B cell (primary cell): Measurements from ENCODE around the gene RET. TPM values are rescaled to one million over a fixed set of nuclear protein-coding genes. Genes with fewer than 3 reads are reported as not detected.

Experiments
- ATAC-seq: fragments of 200-7000 bp; cut with Tn5 transposase; one replicate; pipeline ENCODE4 v1.10.0; 2021; ENCODE audit warnings: low read depth, mild to moderate bottlenecking, moderate number of reproducible peaks, moderate library complexity
- CTCF ChIA-PET: fragments of 350-600 bp; sonication (Branson Sonifier 250); formaldehyde crosslinking; loops from one replicate; lab custom pipeline; 2021; ENCODE audit warnings: antibody characterized with exemption, inconsistent platforms; lab: Charles Lee
- POLR2A ChIA-PET: fragments of 350-600 bp; sonication (Branson Sonifier 250); formaldehyde crosslinking; loops from one replicate; lab custom pipeline; 2021; ENCODE audit warnings: antibody characterized with exemption; lab: Charles Lee
- DNase-seq: peaks from one replicate; pipeline ENCODE4 v3.0.0; 2013
- H2AFZ ChIP-seq: 2 replicates; pipeline ENCODE4 v1.6.1; 2012; ENCODE audit warnings: mild to moderate bottlenecking, low read depth, low read length; ENCODE audit not compliant: insufficient read depth, poor library complexity, severe bottlenecking
- H3K27ac ChIP-seq, 2 donors: 1 replicate in 1 of 2; 2 replicates in 1 of 2; pipeline ENCODE4 v1.5.1; 2012 to 2013; ENCODE audit warnings: low read length in 2 of 2, mild to moderate bottlenecking in 2 of 2, moderate library complexity in 1 of 2
- H3K27me3 ChIP-seq, 4 experiments: fragments of 200-600 bp in 1 of 4; sonication (generic) in 1 of 4; replicated peaks in 1 of 4; 1 replicate in 2 of 4; 2 replicates in 2 of 4; pipeline versions ENCODE4 v1.6.1 to v1.7.0; 2013 to 2016; ENCODE audit warnings: low read length in 3 of 4, mild to moderate bottlenecking in 2 of 4, mixed read lengths in 1 of 4, moderate library complexity in 1 of 4; ENCODE audit not compliant: insufficient read depth in 4 of 4, control insufficient read depth in 3 of 4; ENCODE audit errors: control extremely low read depth in 1 of 4
- H3K36me3 ChIP-seq, 2 experiments: replicated peaks in 1 of 2; 1 replicate in 1 of 2; 2 replicates in 1 of 2; pipeline versions ENCODE4 v1.6.1 to v1.7.1; 2013; ENCODE audit warnings: low read length in 1 of 2; ENCODE audit not compliant: insufficient read depth in 2 of 2, control insufficient read depth in 1 of 2; ENCODE audit errors: control extremely low read depth in 1 of 2, extremely low read depth in 1 of 2
- H3K4me1 ChIP-seq, 2 donors: fragments of 200-600 bp in 1 of 2; sonication (generic) in 1 of 2; 1 replicate in 1 of 2; 2 replicates in 1 of 2; pipeline versions ENCODE4 v1.5.1 to v1.6.1; 2013 to 2017; ENCODE audit warnings: low read length in 2 of 2; ENCODE audit not compliant: control insufficient read depth in 2 of 2, insufficient read depth in 2 of 2
- H3K4me2 ChIP-seq: replicated peaks from 2 replicates; pipeline ENCODE3; 2012; ENCODE audit warnings: mild to moderate bottlenecking, low read depth, low read length; ENCODE audit not compliant: poor library complexity, severe bottlenecking
- H3K4me3 ChIP-seq, 5 experiments: fragments of 200-600 bp in 1 of 5; sonication (generic) in 1 of 5; 1 replicate in 3 of 5; 2 replicates in 2 of 5; pipeline versions ENCODE4 v1.5.1 to v1.7.0; 2011 to 2016; ENCODE audit warnings: low read length in 4 of 5, mild to moderate bottlenecking in 4 of 5, low read depth in 2 of 5, control low read depth in 1 of 5, moderate library complexity in 1 of 5; ENCODE audit not compliant: insufficient read depth in 1 of 5; ENCODE audit errors: control extremely low read depth in 1 of 5, extremely low read depth in 1 of 5
- H3K79me2 ChIP-seq: fragments of 200-600 bp; sonication (generic); one replicate; pipeline ENCODE4 v1.6.0; 2016; ENCODE audit warnings: low read length; ENCODE audit not compliant: control insufficient read depth, insufficient read depth
- H3K9ac ChIP-seq: fragments of 200-600 bp; sonication (generic); 2 replicates; pipeline ENCODE4 v1.6.1; 2017; ENCODE audit warnings: mild to moderate bottlenecking, low read length, moderate library complexity
- H3K9me3 ChIP-seq, 3 donors: one replicate each; pipeline versions ENCODE4 v1.6.1 to v1.7.1; 2013; ENCODE audit warnings: low read length in 2 of 3; ENCODE audit not compliant: control insufficient read depth in 2 of 3, insufficient read depth in 1 of 3; ENCODE audit errors: control extremely low read depth in 1 of 3
- H4K20me1 ChIP-seq: 2 replicates; pipeline ENCODE4 v1.6.0; 2012; ENCODE audit warnings: mild to moderate bottlenecking, low read length; ENCODE audit not compliant: insufficient read depth, control insufficient read depth, poor library complexity, severe bottlenecking
- H3K27ac Mint-ChIP-seq: one replicate; pipeline ENCODE4 v1.8.0; 2021; ENCODE audit warnings: mixed read lengths
- H3K27me3 Mint-ChIP-seq: one replicate; pipeline ENCODE4 v1.8.0; 2021; ENCODE audit warnings: mixed read lengths
- H3K4me1 Mint-ChIP-seq: one replicate; pipeline ENCODE4 v1.8.0; 2021; ENCODE audit warnings: mixed read lengths
- H3K4me3 Mint-ChIP-seq: one replicate; pipeline ENCODE4 v1.8.0; 2021; ENCODE audit warnings: mixed read lengths
- H3K9me3 Mint-ChIP-seq: one replicate; pipeline ENCODE4 v1.8.0; 2022; ENCODE audit warnings: mixed read lengths; ENCODE audit not compliant: insufficient read depth
- EZH2 ChIP-seq: IDR thresholded peaks from 2 replicates; pipeline ENCODE4 v1.6.1; 2012; ENCODE audit warnings: borderline replicate concordance, low read depth, mild to moderate bottlenecking, moderate library complexity, low read length; ENCODE audit not compliant: insufficient read depth, poor library complexity, severe bottlenecking
- WGBS: methylation state at CpG from one replicate; pipeline ENCODE4 v1.1.5; 2013; ENCODE audit warnings: missing lambda C conversion rate; ENCODE audit not compliant: insufficient coverage; 5-methylcytosine and 5-hydroxymethylcytosine counted together
- intact Hi-C: fragments of 100-400 bp; cut with micrococcal nuclease; formaldehyde crosslinking; loops from one replicate; pipeline ENCODE4 v1.10.0; 2022
- polyA plus RNA-seq: library from polyadenylated mRNA; depleted of rRNA; stranded (reverse); fragments of >200 nt; gene quantifications from 2 replicates; pipeline ENCODE4 v1.2.3, GENCODE V29; 2012
- total RNA-seq, 2 donors: library from RNA; stranded (reverse); fragments of 120-200 nt in 1 of 2; gene quantifications; 1 replicate in 1 of 2; 2 replicates in 1 of 2; pipeline versions ENCODE4 v1.2.3 to v1.2.4, GENCODE V29; 2013 to 2022
- TF ChIP-seq, protein P1 (sequence below): fragments of 200-600 bp; IDR thresholded peaks from one replicate; pipeline ENCODE4 v1.8.0; 2022; ENCODE audit warnings: antibody characterized with exemption, mild to moderate bottlenecking

The RET gene
- total and polyA plus RNA-seq, 2 donors (not counting 1 experiment from before 2014, with no cell fraction given): 0.16 to 0.27 TPM

DNA sequence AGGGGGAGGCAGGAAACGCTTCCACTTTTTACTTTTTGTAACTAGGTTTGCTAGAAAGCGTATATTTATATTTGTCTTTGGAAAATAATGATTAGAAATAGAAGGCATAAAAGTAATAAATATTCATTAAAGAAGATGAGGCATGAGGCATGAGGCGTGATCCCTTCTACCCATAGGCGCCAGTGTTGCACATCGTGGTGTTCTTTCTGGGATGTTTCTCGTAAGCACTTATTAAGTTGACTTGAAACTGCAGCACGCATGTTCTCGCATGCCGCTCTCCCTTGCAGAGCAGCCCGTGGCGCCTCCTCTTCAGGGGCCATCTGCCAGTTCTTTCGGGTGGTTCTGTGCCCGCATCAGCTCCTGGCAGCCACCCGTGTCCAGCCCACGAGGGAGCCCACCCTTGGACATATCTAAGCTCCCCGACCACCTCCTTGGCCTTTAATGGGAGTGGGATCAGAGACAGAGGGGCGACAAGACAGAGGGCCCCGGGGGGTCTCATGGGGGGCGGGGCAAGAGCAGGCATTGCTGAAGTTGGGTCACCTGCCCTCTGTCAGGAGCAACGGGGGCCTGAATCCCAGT lies 32.9 kb downstream of the RET start:
- Histone ChIP-seq H4K20me1 (no peaks in the 10 kb centered on the region), H3K4me3 (no peak overlapping the region), H3K27me3 (peaks cover 0 to 1% (median 0%) of the 10 kb centered on the region in 4 experiments), H3K4me1 (peaks cover 12 to 25% of the 10 kb centered on the region in 2 donors), H3K36me3 (no peaks in the 10 kb centered on the region), H3K79me2 (no peaks in the 10 kb centered on the region), H3K27ac (no peak overlapping the region), H2AFZ (no peak overlapping the region), H3K4me2 (no peak overlapping the region), H3K9ac (no peak overlapping the region), H3K9me3 (no peaks in the 10 kb centered on the region)
- Mint-ChIP-seq H3K4me3 (no peak overlapping the region), H3K27ac (no peak overlapping the region), H3K9me3 (no peaks in the 10 kb centered on the region), H3K27me3 (no peaks in the 10 kb centered on the region), H3K4me1 (peaks cover 15% of the 10 kb centered on the region)
- intact Hi-C loops: loop anchor here (5.0 kb wide), 1 partner anchor 357 kb away; no protein-coding TSS in a partner anchor
- WGBS: 78% methylated on average over 14 of the region's 20 CpGs
- DNase-seq: no peak
- ChIA-PET POLR2A (no interaction called here), CTCF (interaction anchor here (0.6 kb wide), 1 partner anchor 328 kb away, joined by 3 read pairs; no protein-coding TSS in a partner anchor)
- ATAC-seq: no peak
- TF ChIP-seq, protein P1, sequence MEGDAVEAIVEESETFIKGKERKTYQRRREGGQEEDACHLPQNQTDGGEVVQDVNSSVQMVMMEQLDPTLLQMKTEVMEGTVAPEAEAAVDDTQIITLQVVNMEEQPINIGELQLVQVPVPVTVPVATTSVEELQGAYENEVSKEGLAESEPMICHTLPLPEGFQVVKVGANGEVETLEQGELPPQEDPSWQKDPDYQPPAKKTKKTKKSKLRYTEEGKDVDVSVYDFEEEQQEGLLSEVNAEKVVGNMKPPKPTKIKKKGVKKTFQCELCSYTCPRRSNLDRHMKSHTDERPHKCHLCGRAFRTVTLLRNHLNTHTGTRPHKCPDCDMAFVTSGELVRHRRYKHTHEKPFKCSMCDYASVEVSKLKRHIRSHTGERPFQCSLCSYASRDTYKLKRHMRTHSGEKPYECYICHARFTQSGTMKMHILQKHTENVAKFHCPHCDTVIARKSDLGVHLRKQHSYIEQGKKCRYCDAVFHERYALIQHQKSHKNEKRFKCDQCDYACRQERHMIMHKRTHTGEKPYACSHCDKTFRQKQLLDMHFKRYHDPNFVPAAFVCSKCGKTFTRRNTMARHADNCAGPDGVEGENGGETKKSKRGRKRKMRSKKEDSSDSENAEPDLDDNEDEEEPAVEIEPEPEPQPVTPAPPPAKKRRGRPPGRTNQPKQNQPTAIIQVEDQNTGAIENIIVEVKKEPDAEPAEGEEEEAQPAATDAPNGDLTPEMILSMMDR: no peak
- no peak for TF ChIP-seq EZH2

- Mint-ChIP-seq H3K27ac (no peak overlapping the region), H3K4me1 (peaks cover 10% of the 10 kb centered on the region), H3K27me3 (no peaks in the 10 kb centered on the region), H3K9me3 (no peaks in the 10 kb centered on the region), H3K4me3 (no peak overlapping the region)
- CTCF ChIA-PET: interaction anchor here (0.6 kb wide), 1 partner anchor 329 kb away, joined by 3 read pairs; no protein-coding TSS in a partner anchor
- ATAC-seq (no peak), DNase-seq (no peak)
- no peak overlapping the region for H2AFZ ChIP-seq
- H3K4me1 ChIP-seq: peaks cover 10 to 19% of the 10 kb centered on the region in 2 donors
- POLR2A ChIA-PET: no interaction called here
- intact Hi-C loops: no loop called here
- no peak for TF ChIP-seq EZH2
- no peaks in the 10 kb centered on the region for H4K20me1 ChIP-seq
- H3K27me3 ChIP-seq: no peaks in the 10 kb centered on the region
- no peak overlapping the region for H3K4me2 ChIP-seq
- H3K9me3 ChIP-seq: no peaks in the 10 kb centered on the region
- WGBS: 60% methylated on average over 7 of the region's 7 CpGs
- H3K4me3 ChIP-seq: no peak overlapping the region
- no peaks in the 10 kb centered on the region for H3K79me2 ChIP-seq
- H3K36me3 ChIP-seq: no peaks in the 10 kb centered on the region
- no peak overlapping the region for H3K27ac ChIP-seq
- H3K9ac ChIP-seq: no peak overlapping the region
Measured at GRCh38 chr10:43110338-43111071, 33.6 kb downstream of the RET start.
